ENCODE data around the gene SPARC.

SPARC gene

DNA sequence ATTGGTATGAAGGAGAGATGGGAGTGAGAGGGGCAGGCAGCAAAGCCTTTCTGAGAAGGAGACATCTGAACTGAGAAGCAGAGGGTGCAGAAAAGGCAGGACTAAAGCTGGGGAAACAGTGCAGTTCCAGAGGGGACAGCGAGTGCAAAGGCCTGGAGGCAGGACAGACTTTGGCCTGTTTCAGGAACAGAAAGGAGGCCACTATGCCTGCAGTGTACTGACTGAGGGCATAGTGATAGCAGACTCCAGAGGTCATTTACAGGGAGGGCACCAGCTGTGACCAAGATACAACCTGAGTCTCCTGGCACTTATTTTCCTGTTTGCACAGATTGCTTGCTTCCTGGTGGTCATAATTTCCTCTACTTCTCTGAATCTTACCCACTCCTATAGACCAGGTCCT, 29.6 kb downstream of the SPARC start:
- no peak overlapping the region for H3K4me3 ChIP-seq (ENCODE audit: low read depth, low read length)
- TF ChIP-seq, protein P1, sequence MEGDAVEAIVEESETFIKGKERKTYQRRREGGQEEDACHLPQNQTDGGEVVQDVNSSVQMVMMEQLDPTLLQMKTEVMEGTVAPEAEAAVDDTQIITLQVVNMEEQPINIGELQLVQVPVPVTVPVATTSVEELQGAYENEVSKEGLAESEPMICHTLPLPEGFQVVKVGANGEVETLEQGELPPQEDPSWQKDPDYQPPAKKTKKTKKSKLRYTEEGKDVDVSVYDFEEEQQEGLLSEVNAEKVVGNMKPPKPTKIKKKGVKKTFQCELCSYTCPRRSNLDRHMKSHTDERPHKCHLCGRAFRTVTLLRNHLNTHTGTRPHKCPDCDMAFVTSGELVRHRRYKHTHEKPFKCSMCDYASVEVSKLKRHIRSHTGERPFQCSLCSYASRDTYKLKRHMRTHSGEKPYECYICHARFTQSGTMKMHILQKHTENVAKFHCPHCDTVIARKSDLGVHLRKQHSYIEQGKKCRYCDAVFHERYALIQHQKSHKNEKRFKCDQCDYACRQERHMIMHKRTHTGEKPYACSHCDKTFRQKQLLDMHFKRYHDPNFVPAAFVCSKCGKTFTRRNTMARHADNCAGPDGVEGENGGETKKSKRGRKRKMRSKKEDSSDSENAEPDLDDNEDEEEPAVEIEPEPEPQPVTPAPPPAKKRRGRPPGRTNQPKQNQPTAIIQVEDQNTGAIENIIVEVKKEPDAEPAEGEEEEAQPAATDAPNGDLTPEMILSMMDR (IDR thresholded peaks at IDR 0.05; ENCODE audit: borderline replicate concordance, insufficient read depth, low read depth, low read length): no peak

DNA sequence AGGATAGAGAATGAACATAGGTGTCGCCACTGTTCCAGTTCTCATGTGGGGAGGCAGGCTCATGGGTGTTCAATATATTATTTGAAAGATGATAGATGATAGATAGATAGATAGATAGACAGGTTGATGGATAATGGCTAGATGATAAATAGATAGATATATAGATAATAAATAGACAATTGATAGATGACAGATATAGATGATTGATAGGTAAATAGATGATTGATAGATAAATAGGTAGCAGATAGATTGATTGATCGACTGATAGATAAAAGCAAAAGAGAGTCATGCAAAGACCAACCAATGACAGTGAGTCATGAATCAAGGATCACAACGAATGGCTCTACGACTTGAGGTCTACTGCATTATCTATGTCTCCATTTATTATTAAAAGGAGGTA, 30.4 kb downstream of the SPARC start:
- H3K4me3 ChIP-seq (ENCODE audit: low read depth, low read length): no peak overlapping the region
- TF ChIP-seq, protein P1 (IDR thresholded peaks at IDR 0.05; ENCODE audit: borderline replicate concordance, insufficient read depth, low read depth, low read length): no peak

DNA sequence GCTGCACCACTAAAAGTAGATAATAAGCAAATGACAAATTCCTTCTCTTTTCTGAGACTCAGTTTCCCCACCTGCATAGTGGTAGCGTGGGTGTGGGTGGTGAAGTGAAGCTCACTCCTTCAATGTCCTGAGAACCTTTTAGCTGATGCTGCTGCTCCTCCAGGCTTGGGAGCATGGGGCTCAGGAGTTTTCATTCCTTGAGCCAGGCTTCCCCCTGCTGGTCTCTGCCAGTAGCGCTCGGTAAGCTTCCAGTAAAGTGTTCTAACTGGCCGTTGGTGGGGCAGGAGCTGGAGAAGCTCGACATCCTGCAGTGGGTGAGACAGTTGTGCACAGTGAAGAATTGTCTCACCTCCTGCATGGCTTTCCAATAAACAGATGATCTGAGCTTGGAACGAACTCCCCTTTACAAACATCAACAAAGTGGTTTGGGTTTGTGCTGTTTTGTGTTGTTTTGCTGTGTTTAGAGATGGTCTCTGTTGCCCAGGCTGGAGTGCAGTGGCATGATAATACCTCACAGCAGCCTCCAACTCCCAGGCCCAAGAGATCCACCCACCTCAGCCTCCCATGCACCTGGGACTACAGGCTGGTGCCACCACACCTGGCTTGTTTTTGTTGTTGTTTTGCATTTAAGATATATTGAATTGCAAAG, 34.6 kb downstream of the SPARC start:
- H3K4me3 ChIP-seq (ENCODE audit: low read depth, low read length): no peak overlapping the region
- TF ChIP-seq, protein P1 (IDR thresholded peaks at IDR 0.05; ENCODE audit: borderline replicate concordance, insufficient read depth, low read depth, low read length): peak; percentile 93

DNA sequence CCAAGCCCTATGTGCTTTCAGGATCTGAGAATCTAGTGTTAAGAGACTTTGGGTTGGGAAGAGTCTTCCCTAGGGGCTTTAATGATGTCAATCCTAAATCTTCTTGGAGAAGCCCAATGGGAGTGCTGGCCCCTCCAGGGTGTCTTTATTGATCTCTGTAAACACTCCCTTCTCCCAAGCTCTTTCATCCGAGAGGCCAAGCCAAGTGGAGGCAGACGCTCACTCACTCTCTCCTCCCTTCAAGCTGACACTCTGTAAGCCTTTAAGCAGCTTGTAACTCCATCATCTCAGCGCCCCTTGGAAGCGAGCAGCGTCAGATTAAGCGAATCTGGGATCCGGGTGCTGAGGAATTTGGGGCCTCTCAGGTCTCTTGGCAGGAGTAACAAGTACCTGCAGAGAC, 37.7 kb downstream of the SPARC start:
- H3K4me3 ChIP-seq (ENCODE audit: low read depth, low read length): no peak overlapping the region
- TF ChIP-seq, protein P1 (IDR thresholded peaks at IDR 0.05; ENCODE audit: borderline replicate concordance, insufficient read depth, low read depth, low read length): no peak

DNA sequence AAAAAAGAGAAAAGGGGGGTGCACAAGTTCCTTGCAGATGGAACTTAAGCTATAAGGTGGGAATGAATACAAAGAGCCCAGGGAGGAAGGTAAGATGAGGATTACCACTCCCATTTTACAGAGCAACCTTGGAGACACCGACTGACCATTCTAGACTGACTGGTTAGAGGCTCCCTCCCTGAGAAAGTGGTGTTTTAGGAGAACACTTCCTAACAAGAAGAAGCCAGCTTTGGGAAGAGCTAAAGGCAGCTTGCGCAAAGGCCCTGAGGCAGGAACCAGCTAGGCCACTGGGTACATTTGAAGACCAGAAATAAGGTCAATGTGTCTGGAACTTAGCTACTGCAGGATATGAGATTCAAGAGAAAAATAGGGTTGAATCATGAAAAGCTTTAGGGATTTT, 38.6 kb downstream of the SPARC start:
- TF ChIP-seq, protein P1 (IDR thresholded peaks at IDR 0.05; ENCODE audit: borderline replicate concordance, insufficient read depth, low read depth, low read length): no peak
- no peak overlapping the region for H3K4me3 ChIP-seq (ENCODE audit: low read depth, low read length)

DNA sequence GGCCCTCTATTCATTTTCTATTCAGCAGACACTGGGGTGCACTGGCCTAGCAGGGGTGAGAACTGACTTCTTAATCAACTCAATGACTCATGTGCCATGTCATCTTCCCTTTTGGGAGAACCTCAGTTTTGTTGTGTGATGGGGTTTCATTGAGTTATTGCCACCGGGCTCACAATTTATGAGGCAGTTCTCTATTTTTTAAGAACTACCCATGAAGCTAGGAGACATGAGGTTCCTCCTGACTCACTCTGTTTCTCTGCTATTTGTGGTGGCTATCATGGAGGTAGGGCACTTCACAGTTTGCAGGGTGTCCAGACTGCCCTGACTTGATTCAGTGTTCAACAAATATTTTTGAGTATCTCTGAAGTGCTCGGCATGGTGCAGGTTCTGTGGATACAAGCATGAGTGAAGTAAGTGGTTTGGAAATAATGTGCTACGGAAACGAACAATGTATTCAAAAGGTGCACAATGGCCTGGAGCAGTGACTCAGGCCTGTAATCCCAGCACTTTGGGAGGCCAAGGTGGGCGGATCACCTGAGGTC, 39.3 kb downstream of the SPARC start:
- H3K4me3 ChIP-seq (ENCODE audit: low read depth, low read length): no peak overlapping the region
- TF ChIP-seq, protein P1 (IDR thresholded peaks at IDR 0.05; ENCODE audit: borderline replicate concordance, insufficient read depth, low read depth, low read length): no peak

DNA sequence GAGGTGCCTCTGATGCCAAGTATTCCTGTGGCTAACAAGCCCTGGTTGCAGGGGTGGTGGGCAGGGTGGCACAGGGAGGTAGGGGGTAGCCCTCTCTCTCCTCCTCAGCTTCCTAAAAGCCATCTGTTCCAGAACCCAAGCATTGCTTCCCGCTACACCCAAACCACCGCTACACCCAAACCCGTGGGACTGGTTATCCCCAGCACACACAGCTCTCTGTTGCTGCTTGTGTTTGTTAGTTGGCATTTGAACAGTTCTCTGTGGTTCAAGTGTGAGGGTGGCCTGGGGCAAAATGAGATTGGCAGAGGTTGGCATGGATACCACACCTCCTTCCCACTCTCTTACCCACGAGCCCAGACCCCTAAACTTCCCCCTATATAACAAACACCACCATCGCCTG, 40.4 kb downstream of the SPARC start:
- TF ChIP-seq, protein P1 (IDR thresholded peaks at IDR 0.05; ENCODE audit: borderline replicate concordance, insufficient read depth, low read depth, low read length): no peak
- H3K4me3 ChIP-seq (ENCODE audit: low read depth, low read length): no peak overlapping the region
